GM21390 (cell line): ENCODE data around the gene AJAP1.

Source experiments
- ATAC-seq: cut with Tn5 transposase; IDR thresholded peaks from one replicate; pipeline ENCODE4 v1.9.1; 2021; ENCODE audit not compliant: unreplicated experiment

AJAP1 gene

DNA sequence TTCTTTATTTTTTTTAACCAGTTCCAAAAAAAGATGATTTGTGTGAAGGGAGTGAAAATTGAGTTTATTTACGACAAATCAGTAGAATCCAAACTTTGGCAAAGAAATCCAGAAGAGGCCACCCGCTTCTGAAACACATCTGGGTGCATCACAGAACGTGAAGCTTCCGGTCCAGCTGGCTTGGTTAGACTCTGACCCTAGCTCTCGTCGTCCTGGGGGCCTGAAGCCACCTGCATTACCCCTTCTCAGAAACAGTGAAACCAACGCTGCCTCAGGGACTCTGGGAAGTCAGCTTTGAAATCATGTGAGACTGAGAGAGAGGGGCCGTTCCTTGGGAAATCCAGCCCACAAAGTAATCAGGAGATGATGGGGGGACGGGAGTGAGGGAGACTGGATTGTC is 21.8 kb downstream of the AJAP1 start:
- no peak for ATAC-seq

DNA sequence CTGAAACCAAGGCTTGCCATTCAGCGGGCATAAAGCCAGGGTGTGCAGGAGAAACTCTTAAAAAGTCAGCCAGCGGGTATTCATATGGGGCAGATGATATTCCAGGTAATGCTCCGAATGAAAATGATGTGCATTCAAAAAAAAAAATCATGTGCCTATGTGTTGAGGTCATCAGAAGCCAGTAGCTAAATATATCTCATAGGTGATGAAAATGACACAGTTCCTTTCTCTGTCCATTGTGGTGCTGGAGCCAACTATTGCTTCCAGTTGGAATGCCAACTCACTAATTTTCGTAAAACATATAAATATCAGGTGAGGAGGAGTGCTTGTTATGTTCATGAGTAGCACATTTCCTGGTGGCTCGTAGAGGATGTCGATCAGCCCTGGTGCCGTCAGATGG is 23.2 kb downstream of the AJAP1 start:
- no peak for ATAC-seq

DNA sequence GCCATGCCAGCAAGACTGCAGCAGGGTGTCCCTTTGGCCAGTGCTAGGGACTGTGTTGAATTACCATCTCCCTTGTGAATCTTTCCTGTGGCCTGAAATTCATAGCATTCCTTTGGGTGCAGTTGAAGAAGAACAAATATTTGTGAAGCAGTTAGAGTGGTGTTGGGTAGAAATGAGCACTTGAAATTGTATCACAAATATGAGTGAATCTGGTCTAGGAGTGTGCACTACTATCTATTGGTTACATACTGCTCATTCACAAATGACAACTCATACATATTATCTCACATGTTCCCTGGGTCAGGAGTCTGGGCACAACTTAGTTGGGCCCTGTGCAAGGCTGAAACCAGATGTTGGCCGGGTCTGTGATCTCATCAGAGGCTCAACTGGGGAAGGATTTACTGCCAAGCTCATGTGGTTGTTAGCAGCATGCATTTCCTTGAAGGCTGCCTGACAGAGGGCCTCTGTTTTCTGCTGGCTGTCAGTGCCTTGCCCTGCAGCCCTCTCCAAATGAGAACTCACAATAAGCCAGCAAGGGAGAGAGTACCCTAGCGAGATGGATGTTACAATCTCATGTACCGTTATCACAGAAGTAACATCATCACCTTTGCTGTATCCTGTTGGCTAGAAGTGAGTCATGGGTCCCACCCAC is 23.8 kb downstream of the AJAP1 start:
- ATAC-seq: no peak

- no peak for ATAC-seq
Measured at GRCh38 chr1:4681026-4681425, 26.6 kb downstream of the AJAP1 start.

DNA sequence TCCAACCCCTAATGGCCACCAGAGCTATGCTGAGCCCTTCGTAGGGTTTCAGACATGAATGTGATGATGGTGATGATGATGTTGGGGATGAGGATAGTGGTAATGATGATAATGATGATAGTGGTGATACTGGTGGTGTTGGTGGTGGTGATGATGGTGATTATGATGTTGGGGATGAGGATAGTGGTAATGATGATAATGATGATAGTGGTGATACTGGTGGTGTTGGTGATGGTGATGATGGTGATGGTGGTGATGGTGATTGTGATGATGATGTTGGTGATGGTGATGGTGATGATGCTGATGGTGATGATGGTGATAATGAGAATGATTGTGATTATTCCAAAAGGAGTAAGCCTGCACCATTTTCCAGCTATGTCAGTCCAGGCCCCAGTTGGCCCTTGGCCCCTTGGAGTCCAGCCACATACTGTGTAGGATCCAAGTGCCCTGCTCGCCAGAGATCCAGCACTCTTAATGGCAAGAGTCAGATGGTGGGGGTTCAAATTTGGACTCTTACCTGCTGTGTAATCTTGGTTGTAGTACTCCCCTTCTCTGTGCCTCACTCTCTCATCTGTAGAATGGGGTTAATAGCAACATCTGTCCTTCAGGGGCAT is 28.3 kb downstream of the AJAP1 start:
- no peak for ATAC-seq

GRCh38 chr1:4684136-4684535 is 29.7 kb downstream of the AJAP1 start:
- no peak for ATAC-seq

DNA sequence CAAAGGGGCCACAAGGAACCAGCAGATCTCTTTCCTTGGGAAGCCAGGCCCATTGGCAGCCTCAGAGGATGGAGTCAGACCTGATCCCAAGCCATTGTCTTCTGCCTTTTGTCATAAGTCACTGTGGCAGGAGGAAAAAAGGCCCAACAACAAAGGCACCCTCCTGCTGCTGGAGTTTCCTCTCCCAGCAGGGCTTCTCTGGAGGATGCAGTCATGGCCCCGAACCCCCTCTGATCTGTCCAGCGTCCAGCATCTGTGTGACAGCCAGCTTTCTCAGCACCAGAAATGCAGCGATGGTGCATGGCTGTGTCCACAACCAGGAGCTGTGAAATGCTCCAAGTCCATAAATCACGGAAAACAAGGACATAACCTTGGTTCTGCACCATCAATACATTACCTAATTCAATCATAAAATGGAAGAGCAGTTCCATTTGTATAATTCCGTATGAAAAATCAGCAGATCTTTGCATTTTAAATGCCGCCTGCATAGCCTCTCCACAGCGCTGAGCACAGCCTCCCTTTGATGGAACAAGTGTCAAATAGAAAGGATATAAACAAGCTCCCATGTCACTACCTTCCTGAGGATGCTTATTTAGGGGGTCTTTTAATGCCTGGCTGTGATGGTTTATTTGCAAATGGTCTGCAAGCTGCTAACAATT is 30.6 kb downstream of the AJAP1 start:
- ATAC-seq: no peak

GRCh38 chr1:4685523-4685865 is 31.1 kb downstream of the AJAP1 start:
- no peak for ATAC-seq

DNA sequence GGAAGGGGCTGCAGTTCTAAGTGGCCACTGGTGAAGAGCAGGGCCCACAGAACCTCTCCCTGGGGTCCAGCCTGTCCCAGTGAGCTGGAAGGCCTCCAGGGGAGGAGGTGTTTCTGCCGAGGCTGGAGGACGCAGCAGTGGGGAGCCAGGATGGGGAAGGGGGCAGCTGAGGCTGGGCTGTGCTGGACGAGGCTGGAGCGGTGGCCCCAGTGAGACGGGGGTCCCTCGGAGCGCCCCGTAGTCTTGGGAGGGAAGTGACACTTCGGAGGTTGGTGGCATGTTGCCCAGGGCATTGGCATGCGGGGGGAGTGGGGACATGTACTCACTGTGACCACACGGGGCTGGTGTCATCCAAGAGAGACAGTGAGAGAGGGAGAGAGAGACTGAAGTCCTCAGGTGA is 33.5 kb downstream of the AJAP1 start:
- no peak for ATAC-seq

- no peak for ATAC-seq
Measured at GRCh38 chr1:4689271-4689935, 35.0 kb downstream of the AJAP1 start.

- no peak for ATAC-seq
Measured at GRCh38 chr1:4689941-4690635, 35.7 kb downstream of the AJAP1 start.

GRCh38 chr1:4690951-4691675 is 36.7 kb downstream of the AJAP1 start:
- ATAC-seq: no peak

GRCh38 chr1:4691766-4692405 is 37.5 kb downstream of the AJAP1 start:
- no peak for ATAC-seq

- ATAC-seq: no peak
Measured at GRCh38 chr1:4692437-4692836, 38.0 kb downstream of the AJAP1 start.

DNA sequence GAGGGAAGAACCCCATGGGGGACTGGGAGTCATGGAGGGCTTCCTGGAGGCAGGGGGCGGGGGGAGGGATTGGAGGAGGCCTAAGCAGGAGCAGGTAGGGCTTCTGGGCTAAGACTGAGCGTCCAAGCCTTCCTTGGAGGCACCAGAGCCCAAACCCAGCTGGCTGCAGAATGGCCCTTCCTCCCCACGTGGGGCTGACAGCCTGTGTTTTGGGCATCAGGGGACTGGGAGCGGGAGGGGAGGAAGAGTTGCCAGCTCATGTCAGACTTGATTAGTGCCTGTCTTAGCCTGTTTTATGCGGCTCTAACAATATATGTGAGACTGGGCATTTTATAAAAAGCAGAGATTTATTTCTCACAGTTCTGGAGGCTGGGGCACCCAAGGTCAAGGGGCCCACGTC is 38.9 kb downstream of the AJAP1 start:
- no peak for ATAC-seq

- ATAC-seq: no peak
Measured at GRCh38 chr1:4693891-4694290, 39.5 kb downstream of the AJAP1 start.

- no peak for ATAC-seq
Measured at GRCh38 chr1:4694492-4694891, 40.1 kb downstream of the AJAP1 start.

DNA sequence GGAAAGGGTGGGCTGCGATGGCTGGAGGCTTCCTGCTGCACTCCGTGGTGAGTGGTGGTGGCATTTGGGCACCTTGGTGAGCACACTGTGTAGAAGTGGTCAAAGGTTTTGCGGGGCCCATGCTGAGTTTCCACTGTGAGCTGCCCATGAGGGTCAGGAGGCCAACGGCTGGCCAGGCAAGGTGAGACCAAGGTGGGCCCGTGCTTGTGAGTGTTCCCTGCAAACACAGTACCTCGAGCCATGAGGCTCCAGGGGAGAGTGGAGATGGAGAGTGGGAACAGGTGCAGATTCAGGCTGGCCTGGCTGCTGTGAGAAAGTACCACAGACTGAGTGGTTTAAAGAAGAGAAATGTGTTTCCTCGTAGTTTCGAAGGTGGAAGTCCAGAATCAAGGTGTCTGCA is 40.8 kb downstream of the AJAP1 start:
- no peak for ATAC-seq

- no peak for ATAC-seq
Measured at GRCh38 chr1:4696161-4696745, 41.8 kb downstream of the AJAP1 start.

DNA sequence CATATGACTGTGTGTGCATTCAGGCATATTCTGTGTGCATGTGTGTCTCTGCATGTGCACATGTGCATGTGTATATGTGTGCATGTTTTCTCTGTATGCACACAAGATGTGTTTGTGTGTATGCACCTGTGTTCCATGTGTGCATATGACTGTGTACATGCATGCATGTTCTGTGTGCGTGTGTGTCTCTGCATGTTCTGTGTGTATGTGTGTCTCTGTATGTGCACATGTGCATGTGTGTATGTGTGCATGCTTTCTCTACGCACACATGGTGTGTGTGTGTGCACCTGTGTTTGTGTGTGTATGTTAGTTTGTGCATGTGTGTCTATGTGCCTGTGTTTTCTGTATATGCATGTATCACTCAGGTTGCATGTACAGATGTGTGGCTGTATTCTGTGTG is 42.3 kb downstream of the AJAP1 start:
- ATAC-seq: no peak
